Measurements from ENCODE around the gene AARS2.
"Not testable (repeated sequence)": the region's sequence is repeated elsewhere in the genome, so short reads cannot be mapped to it uniquely, and the experiment has no call there.

The AARS2 gene
- 30.9 to 50.0 reads per million in 2 donors for total RNA-seq

DNA sequence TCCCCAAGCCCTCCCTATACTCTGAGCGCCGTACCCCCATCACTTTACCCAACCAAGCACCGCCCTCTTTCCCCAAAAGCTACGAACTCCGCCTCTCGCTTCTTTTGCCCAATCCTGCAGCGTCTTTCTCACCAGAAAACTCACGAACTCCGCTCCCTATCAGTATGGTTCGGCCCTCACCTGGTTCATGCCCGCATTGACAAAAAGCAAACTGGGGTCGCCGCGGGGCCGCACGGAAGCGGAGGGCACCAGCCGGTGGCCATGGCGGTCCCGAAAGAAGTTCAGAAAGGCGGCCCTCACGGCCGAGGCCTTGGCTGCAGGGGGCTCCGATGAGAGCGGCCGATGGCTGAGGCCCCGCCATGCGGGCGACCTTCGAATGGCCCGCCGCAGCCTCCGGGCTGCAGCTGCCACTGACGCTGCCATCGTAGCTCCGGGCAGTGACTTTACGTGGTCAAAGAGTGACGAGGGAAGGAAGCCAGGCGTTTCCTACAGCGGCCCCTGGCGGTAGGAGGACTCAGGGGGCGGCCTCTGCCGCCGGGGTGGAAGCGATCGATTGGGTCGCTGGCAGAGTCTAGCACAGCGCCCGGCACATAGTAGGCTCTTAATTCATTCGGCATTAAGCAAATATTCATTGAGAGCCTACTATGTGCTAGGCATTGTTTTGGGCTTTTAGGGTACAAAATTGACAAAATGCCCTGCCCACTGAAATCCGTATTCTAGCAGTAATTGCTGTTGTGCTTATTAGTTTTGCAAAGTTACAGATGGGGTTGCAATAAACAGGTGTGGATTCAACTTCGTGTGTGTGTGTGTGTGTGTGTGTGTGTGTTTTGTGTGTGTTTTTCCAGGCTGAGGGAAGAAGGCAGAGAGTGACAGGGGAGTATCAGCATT, at the start of gene AARS2:
AARS2 (minus strand) TSS at position 447 of the 888 bp plus-strand sequence; CDS start at position 423, 24 bp downstream.
- peak; percentile 78 to 94 (median 85) for DNase-seq

DNA sequence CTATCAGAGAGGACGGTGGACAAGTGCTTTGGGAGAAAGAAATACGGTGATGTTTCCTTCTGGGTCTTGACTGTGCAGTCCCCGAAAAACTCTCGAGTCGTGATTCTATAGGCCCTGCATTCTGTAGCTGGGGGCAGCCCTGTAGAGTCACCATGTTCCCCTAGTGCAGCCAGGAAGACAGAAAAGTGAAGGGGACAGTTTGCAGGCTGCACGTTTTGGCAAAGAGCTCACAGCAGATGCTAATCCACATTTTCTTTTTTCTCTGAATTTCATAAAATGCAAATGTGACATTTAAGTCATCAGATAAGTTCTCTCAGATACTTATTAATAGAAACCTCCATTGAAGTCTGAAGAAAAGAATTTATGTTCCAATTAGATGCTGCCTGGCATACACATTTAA, 48.8 kb upstream of the AARS2 start:
- no peak for DNase-seq

DNA sequence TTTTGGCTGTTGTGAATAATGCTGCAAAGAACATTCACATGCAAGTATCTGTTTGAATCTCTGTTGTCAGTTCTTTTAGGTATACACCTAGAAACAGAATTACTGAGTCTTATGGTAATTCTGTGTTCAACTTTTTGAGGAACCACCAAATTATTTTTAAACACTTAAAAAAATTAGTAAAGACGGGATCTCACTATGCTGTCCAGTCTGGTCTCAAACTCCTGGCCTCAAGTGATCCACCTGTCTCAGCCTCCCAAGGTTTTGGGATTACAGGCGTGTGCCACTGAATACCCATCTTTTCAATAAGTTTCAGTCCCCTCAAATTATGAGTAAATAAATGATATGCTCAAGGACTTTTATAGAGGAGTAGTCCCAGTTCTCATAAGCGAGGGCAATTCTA, 46.8 kb upstream of the AARS2 start:
- DNase-seq = no peak

DNA sequence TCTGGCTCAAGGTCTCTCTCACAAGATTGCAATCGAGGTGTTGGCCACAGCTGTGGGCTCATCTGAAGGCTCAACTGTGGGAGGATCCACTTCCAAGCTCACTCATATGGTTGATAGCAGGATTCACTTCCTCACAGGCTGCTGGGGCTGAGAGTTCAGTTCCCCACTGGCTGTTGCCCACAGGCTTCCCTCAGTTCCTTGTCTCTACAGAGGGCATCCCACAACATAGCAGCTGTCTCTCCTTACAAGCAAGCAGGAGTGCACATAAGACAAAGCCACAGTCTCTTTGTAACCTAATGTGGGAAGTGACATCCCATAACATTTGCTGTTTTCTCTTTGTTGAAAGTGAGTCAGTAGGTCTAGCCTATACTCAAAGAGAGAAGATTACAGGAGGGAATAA, 43.3 kb upstream of the AARS2 start:
- no peak for DNase-seq

DNA sequence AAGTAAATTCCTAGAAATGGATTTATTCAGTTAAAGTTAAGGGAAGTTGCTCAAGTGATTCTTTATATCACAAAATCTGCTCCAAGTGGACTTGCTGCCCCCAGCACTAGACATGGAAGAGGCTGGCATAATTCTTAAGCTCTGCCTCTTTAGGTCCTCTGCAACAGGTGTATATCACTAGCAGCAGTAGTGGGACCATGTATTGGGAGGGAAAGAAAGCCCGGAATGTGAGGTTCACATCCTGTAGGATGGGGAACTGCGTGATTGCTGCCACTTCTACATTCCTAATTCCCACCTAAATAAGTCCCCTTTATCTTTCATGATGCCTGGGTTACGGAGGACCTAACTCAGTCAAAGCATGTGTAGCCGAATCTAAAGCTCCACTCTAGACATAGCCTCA, 42.5 kb upstream of the AARS2 start:
- DNase-seq = no peak

DNA sequence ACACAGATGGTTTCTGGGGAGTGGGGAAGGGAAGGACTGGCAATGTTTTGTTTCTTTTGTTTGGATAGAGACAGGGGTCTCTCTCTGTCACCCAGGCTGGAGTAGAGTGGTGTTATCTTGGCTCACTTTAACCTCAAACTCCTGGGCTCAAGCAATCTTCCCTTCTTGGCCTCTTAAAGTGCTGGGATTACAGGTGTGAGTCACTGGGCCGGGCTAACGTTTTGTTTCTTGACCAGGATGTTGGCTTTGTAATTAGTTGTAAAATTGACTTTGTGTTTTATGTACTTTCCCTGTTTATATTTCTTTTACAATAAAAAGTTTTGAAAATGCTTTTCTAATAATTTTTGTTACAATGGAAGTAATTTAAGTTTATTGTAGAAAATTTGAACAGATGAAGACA, 40.2 kb upstream of the AARS2 start:
- DNase-seq = no peak

DNA sequence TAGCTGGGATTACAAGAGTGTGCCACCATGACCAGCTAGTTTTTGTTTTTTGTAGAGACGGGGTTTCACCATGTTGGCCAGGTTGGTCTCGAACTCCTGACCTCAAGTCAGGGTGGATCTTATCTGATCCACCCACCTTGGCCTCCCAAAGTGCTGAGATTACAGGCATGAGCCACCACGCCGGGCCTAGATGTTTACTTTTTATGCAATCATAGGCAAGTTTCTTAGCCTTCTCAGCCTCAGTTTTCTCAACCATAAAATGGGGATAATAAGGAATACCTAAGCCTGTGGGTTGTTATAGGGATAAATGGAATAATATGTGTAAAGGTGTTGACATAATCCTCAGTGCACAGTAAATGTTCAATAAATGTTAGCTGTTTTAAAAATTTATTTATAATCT, 39.1 kb upstream of the AARS2 start:
- DNase-seq = no peak

DNA sequence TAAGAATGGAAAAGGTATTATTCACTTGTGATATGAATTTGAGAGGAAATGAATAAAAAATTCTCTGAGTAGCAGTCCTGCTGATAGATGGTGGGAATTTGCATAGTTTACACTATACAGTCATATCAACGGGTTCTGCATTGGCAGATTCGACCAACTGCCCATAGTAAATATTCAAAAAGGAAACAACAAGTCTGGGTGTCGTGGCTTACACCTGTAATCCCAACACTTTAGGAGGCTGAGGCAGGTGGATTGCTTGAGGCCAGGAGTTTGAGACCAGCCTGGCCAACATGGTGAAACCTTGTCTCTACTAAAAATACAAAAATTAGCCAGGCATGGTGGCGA, 37.5 kb upstream of the AARS2 start:
- not testable (repeated sequence) for DNase-seq

DNA sequence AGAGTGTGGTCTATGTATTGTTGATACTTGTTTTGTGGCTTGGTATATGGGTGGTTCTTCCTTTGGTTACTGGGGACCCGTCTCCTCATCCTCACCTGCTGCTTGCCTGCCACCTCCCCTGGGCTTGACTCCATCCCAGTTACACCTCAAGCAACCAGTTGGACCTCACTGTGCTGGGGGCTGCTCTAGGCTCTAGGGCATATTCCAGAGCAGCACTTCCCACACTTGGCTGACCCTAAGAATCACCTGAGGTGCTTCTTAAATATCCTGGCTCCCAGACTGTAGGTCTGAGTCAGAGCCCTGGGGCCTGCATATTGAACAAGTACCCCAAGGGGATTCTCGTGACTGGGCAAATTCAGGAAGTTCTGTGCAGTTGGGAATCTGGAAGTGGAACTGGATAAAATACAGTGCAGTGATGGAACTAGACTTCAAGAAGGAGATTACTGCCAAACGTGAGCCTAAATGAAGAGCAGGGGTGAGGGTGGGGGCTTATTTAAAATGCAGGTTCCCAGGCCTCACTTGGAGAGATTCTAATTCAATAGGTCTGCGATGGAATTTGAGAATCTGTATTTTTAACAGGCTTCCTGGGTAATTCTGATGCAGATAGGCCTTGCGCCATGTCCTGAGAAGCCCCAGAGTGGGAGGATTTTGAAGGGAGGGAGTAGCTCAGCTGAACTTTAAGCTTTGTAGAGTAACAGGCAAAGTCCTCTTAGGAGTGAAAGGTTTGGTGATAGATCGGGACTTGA, 36.9 kb upstream of the AARS2 start:
- no peak for DNase-seq

DNA sequence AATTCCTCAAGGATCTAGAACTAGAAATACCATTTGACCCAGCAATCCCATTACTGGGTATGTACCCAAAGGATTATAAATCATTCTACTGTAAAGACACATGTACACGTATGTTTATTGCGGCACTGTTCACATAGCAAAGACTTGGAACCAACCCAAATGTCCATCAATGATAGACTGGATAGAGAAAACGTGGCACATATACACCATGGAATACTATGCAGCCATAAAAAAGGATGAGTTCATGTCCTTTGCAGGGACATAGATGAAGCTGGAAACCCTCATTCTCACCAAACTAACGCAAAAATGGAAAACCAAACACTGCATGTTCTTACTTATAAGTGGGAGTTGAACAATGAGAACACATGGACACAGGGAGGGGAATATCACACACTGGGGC, 33.7 kb upstream of the AARS2 start:
- not testable (repeated sequence) for DNase-seq

DNA sequence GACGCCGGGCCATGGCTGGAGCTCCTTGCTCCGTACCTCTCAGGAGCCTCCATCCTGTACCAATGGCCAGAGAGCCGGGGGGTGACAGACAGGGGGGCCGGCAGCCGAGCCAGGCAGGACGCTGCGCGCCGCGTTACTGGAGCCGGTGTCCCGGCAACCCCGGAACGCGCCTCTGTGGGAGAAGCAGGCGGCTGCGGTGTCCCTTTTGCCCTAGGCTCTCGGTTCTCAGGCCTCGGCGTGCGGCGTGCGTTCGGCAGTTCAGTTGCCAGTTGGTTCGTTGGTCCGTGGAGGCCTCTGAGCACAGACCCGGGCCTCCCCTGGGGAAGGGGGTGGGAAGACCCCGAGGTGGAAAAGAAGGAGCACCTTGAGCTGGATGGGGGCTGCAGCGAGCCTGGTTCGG, 29.3 kb upstream of the AARS2 start, which contains the start of gene SPATS1:
SPATS1 (plus strand) TSS at position 162 of the 400 bp plus-strand sequence. CDS start 446 bp downstream, outside the sequence.
- DNase-seq = no peak

DNA sequence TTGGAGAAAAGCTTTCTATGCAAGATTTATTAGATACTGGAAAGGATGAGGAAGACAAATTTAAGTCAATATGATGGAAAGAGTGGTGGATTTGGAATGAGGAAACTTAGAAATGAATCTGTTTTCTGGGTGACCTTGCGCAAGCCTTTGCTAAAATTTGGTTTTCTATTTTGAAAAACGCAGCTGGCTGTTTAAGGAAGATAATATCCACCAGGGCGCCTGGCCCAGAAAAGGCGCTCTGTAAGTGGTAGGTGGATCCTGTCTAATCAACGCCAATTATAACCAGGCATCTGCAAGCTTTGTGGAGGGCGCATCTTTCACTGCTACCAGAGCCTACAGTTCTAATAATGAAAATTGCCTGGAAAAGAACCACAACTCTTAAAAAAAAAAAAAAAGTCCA, 28.9 kb upstream of the AARS2 start:
- no peak for DNase-seq

DNA sequence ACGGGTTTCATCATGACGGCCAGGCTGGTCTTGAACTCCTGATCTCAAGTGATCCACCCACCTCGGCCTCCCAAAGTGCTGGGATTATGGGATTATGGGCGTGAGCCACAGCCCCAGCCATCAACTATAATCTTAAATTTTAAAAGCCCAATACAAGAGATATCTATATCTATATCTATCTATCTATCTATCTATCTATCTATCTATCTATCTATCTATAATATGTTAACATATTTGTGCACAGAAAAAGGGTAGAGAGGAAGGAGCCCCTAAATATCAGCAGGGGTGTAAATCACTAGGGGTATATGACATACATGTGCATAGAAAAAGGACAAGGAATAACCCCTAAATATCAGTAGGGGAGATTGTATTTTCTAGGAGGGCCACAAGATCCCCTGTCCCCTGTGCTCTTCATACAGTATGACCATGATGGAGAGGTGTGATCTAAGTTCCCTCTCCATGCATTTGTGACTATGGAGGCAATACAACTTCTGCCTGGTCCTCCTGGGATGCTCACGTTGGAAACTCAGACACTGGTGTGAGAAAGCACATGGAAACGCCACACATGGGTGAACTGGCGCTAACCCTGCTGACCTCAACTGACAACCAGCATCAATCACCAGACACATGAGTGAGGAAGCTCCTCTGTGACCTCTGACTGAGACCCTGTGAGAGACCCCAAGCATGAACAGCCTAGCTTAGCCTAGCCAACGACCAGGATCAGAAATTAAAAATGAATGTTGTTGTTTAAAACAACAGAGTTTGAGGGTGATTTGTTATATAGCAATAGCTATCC, 28.1 kb upstream of the AARS2 start:
- DNase-seq = no peak

DNA sequence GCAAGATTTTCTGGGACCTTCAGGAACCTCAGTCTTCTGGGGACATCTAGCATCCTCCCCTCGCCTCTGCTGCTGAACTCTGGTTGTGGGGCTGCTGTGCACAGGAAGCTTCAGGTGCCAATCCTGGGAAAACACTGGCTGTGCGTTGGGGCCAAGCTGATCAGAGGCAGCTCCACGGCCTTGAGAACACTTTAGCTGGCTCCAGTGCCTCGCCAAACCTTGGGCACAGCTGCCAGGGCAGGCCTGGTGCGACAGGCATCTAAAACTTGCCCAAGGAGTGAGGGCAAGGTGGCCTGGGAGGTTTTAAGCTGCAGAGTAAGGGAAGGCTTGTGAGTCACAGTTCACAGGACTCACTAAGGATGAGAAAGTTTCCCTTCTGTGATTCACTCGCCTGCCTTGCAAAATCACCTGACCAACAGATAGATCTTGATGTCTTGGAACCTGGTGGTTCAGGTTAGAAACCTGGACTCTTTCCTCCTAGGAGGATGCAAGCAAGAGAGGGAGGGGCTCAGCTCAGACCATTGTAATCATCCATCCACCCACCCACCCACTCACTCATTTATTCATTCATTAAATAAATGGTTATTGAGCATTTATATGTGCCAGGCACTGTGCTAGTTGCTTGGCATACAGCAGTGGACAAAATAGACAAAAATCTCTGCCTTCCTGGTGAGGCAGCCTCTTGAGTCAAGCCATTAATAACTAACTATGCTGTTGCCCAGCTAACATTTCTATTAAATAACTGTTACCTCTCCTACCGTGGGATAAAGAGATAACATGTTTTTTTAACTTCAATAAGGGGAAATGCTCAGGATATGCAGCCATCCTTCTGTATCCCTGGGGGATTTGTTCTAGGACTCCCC, 26.8 kb upstream of the AARS2 start:
- no peak for DNase-seq

DNA sequence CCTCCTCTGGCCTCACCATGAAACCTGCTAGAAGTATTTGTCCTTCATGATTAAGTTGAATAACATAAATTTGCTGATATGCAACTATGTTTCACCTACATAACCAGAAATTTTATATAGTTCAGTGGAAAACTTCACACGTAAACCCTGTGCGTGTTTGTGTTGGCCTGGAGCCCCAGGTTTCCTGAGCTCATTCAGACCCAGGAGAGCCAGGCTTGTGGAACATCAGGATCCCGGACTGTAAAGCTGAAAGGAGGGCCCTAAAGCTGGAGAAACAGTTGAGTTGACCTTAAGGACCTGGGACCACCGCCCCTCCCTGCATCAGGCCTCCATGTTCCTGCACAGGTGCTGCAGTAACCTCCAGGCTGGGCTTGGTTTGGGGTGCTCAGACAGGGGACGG, 26.2 kb upstream of the AARS2 start:
- no peak for DNase-seq

DNA sequence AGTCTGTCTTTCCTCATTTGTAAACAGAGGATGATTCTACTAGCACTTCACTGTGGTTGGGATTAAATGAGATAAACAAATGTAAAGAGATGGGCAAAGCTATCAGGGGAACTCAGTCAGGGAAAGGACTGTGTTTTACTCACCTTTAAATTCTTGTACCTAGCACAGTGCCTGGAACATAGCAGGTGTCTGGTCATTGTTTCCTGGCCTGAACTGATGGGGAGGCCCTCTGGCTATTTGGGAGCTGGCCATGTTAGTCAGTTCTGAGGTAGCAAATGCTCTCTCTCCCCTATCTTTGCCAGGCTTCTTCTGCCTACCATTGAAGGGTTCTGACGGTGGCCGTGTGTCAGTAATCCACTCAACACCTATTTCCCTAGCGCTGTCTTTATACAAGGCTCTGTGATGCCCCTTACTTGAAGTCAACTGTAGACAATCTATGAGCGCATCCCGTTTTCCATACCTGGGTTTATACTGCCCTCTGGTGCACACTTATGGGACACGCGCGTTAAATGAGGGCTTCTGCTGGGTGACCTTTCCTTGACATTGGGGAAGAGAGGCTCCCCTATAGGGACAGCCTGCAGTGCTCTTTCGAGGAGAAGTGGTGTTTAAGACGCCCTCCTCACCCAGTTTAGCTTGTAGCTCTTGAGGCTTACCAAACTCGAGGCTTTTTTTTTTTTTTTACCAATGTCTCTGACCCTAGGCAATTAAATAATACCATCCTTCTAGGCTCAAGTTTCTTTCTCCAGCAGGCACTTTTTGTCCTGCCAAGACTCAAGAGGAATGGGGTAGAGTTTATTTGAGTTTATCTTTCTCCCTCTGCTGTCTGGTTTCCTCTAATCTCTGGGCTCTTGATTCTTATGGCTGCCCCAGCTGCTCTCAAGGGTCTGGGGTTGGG, 25.3 kb upstream of the AARS2 start:
- DNase-seq = peak; percentile 16 to 68 (median 36)

DNA sequence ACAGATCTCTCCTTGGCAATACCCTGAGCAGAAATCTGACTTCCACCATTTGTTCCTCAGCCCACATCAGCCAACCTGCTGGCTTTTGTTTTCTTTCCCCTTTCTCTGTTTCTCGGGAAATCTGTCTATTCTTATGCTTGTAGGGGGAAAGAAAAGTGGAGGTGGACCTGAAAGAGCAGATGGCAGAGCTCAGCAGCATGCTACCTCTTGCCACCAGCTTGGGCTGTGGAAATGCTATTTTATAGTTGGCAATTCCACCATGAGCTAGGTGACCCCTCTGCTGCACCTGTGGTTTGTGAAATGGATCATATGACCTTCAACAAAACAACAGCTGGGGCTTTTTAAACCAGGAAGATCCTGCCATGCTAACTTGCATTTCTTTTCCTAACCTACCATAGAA, 22.5 kb upstream of the AARS2 start:
- DNase-seq = no peak

DNA sequence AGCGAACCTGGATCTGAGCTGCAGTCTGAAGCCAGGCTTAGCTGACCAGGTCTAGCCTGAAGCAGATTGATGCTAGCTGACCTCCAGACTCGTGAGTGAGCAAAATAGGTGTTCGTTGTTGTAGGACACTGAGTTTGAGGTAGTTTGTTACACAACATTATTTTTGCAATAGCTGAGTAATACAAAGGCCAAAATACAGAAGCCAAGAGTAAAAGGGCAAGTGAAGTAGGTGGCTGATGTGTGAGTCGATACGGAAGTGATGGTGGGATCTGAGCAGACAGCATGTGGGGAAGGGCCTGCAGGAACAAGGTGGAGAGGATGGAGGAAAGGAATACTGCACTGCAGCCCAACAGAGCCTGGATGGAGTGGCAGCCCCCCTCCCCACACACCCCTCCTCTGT, 20.8 kb upstream of the AARS2 start:
- no peak for DNase-seq

DNA sequence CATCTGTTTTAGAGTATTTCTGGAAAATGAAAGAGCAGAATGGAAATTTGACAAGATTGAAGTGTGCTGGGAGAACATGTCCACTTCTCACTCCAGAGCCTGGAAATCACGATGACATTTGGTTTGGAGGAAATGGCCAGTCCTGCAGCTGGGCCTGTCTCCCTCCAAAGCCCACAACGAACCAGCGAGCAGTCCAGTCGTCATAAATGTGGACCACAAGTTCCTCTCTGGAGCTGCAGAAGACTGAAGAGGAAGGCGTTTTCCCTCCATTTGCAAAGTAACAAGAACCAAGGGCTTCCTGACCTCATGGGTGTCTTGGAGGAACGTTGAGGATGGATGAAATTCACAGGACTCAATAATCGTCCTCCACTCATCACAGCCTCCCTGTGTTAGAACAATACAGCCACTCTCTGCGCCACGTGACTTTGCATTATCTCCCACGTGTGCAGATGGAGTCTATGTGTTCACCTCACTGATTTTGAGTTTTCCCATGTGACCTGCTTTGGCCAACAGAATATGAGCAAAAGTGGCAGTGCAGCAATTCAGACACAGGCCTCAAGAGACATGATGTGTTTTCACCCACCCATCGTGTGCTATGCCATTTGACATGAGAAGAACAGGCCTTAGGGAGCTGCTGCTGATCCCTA, 20.2 kb upstream of the AARS2 start:
- DNase-seq = no peak

DNA sequence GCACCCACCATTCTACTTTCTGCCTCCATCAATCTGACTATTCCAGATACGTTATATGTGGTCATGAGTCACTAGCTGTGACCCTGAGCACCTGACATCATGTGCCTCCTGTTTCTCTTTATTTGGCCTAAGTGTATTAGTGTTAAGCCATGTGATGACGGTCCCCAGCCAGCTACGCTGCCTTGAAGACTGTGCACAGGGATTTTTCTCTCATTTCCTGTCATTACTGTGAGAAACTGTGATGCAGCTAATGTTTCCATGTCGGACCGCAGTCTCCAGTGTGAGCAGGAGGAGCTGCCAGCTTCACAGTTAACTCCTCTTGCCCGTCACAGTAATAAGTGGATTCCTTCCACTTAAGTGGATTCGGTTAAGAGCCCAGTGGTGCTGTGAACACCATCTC, 19.4 kb upstream of the AARS2 start:
- no peak for DNase-seq

DNA sequence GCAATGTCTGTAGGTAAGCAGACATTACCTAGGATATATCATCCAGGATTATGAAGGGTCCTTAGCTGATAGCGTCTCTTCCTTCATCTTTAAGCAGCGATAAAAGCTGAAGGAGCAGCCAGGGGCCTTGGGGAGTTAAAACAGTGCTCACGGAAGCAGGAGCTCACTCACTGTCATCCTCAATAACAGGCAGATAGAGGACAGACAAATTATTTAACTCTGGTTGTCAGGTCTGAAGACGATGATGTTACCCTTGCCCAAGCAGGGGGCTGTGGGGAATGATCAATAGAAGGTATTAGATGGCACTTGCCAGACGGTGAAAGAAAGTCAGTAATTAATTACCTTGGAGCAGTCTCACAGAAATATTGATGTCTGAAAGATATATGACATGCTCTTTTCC, 16.7 kb upstream of the AARS2 start:
- DNase-seq = no peak

Measured in T-helper 2 cell (primary cell).